MM.1S (cell line): ENCODE results near the gene OSTM1.

Experiments
- CTCF ChIP-seq: fragments of 300-600 bp; sonication (generic); IDR thresholded peaks from 2 replicates; pipeline ENCODE4 v1.5.1; 2016; ENCODE audit warnings: antibody characterized with exemption, low read length, mixed read lengths
- EZH2 ChIP-seq: fragments of 300-600 bp; sonication (generic); optimal IDR thresholded peaks from 2 replicates; pipeline ENCODE3; 2017; ENCODE audit warnings: low read depth, mild to moderate bottlenecking, antibody characterized with exemption, low read length, mixed read lengths
- EZH2phosphoT487 ChIP-seq: fragments of 300-600 bp; sonication (generic); IDR thresholded peaks from 2 replicates; pipeline ENCODE4 v1.6.1; 2018; ENCODE audit warnings: antibody characterized with exemption, low read length

GRCh38 chr6:108108374-108108773, 33.8 kb upstream of the OSTM1 start:
- TF ChIP-seq CTCF (no peak), EZH2phosphoT487 (no peak), EZH2 (no peak)
